CD14-positive monocyte (primary cell): ENCODE results near the gene SH3BP4. TPM values are rescaled to one million over a fixed set of nuclear protein-coding genes. Genes with fewer than 3 reads are reported as not detected.

Experiments used
- DNase-seq, 3 donors: peaks; one replicate each; pipeline ENCODE4 v3.0.0-alpha.2; 2011 to 2022
- H2AFZ ChIP-seq: 2 replicates; pipeline ENCODE4 v1.6.0; 2012; ENCODE audit warnings: mild to moderate bottlenecking, low read depth, low read length, inconsistent platforms; ENCODE audit not compliant: insufficient read depth, poor library complexity, severe bottlenecking
- H3K27ac ChIP-seq, 2 donors: 1 replicate in 1 of 2; 2 replicates in 1 of 2; pipeline ENCODE4 v1.5.1; 2012 to 2013; ENCODE audit warnings: low read length in 2 of 2, control low read depth in 1 of 2, inconsistent platforms in 1 of 2, low read depth in 1 of 2, mild to moderate bottlenecking in 1 of 2
- H3K27me3 ChIP-seq, 2 donors: one replicate each; pipeline versions ENCODE4 v1.6.0 to v1.6.1; 2011 to 2013; ENCODE audit warnings: low read length in 2 of 2; ENCODE audit not compliant: control insufficient read depth in 2 of 2, insufficient read depth in 2 of 2
- H3K36me3 ChIP-seq, 2 donors: replicated peaks in 1 of 2; 1 replicate in 1 of 2; 2 replicates in 1 of 2; pipeline versions ENCODE4 v1.5.1 to v1.6.1; 2012 to 2013; ENCODE audit warnings: low read length in 2 of 2, control low read depth in 1 of 2, inconsistent platforms in 1 of 2, mild to moderate bottlenecking in 1 of 2; ENCODE audit not compliant: insufficient read depth in 2 of 2, control insufficient read depth in 1 of 2
- H3K4me1 ChIP-seq, 2 donors: 1 replicate in 1 of 2; 2 replicates in 1 of 2; pipeline versions ENCODE4 v1.5.1 to v1.6.1; 2012 to 2013; ENCODE audit warnings: low read length in 2 of 2, control low read depth in 1 of 2, inconsistent platforms in 1 of 2, mild to moderate bottlenecking in 1 of 2, moderate library complexity in 1 of 2; ENCODE audit not compliant: insufficient read depth in 2 of 2, control insufficient read depth in 1 of 2
- H3K4me2 ChIP-seq: replicated peaks from 2 replicates; pipeline ENCODE3; 2012; ENCODE audit warnings: low read length, moderate library complexity, mild to moderate bottlenecking; ENCODE audit not compliant: poor library complexity, severe bottlenecking; ENCODE audit errors: extremely low read depth
- H3K4me3 ChIP-seq, 3 experiments: fragments of 200-600 bp in 1 of 3; sonication (generic) in 1 of 3; replicated peaks in 1 of 3; 1 replicate in 2 of 3; 2 replicates in 1 of 3; pipeline ENCODE4 v1.5.1; 2011 to 2013; ENCODE audit warnings: low read length in 3 of 3, mild to moderate bottlenecking in 3 of 3, control low read depth in 2 of 3, low read depth in 2 of 3, inconsistent platforms in 1 of 3, moderate library complexity in 1 of 3
- H3K79me2 ChIP-seq: 2 replicates; pipeline ENCODE4 v1.6.0; 2012; ENCODE audit warnings: mild to moderate bottlenecking, control low read depth, inconsistent platforms, low read length, moderate library complexity; ENCODE audit not compliant: insufficient read depth
- H3K9ac ChIP-seq: 2 replicates; pipeline ENCODE4 v1.6.0; 2017; ENCODE audit warnings: low read length, mild to moderate bottlenecking; ENCODE audit not compliant: insufficient read depth, poor library complexity, severe bottlenecking
- H3K9me3 ChIP-seq, 2 donors: replicated peaks in 1 of 2; 1 replicate in 1 of 2; 2 replicates in 1 of 2; pipeline versions ENCODE4 v1.5.1 to v1.6.1; 2012 to 2013; ENCODE audit warnings: low read length in 2 of 2, control low read depth in 1 of 2; ENCODE audit not compliant: control insufficient read depth in 1 of 2, insufficient read depth in 1 of 2
- H4K20me1 ChIP-seq: 2 replicates; pipeline ENCODE4 v1.6.0; 2012; ENCODE audit warnings: mild to moderate bottlenecking, low read length, control low read depth, moderate library complexity; ENCODE audit not compliant: insufficient read depth
- H3K27ac Mint-ChIP-seq, 7 donors: one replicate each; pipeline ENCODE4 v1.8.0; 2020; ENCODE audit warnings: mild to moderate bottlenecking in 7 of 7, mixed read lengths in 7 of 7, moderate library complexity in 6 of 7, inconsistent platforms in 2 of 7
- H3K27me3 Mint-ChIP-seq, 3 donors: one replicate each; pipeline ENCODE4 v1.8.0; 2021 to 2022; ENCODE audit warnings: low read depth in 3 of 3, mild to moderate bottlenecking in 3 of 3, mixed read lengths in 3 of 3, moderate library complexity in 3 of 3, inconsistent platforms in 1 of 3
- H3K36me3 Mint-ChIP-seq, 2 donors: one replicate each; pipeline ENCODE4 v1.8.0; 2020; ENCODE audit warnings: mixed read lengths in 2 of 2, inconsistent platforms in 1 of 2, mild to moderate bottlenecking in 1 of 2
- H3K4me1 Mint-ChIP-seq: one replicate; pipeline ENCODE4 v1.8.0; 2020; ENCODE audit warnings: mild to moderate bottlenecking, mixed read lengths
- H3K4me3 Mint-ChIP-seq, 2 donors: one replicate each; pipeline ENCODE4 v1.8.0; 2020; ENCODE audit warnings: mild to moderate bottlenecking in 2 of 2, mixed read lengths in 2 of 2, moderate library complexity in 1 of 2
- H3K9me3 Mint-ChIP-seq, 7 donors: one replicate each; pipeline ENCODE4 v1.8.0; 2020 to 2022; ENCODE audit warnings: mixed read lengths in 7 of 7, mild to moderate bottlenecking in 6 of 7, moderate library complexity in 6 of 7, inconsistent platforms in 2 of 7
- CTCF ChIP-seq: fragments of 200-600 bp; IDR thresholded peaks from one replicate; pipeline ENCODE4 v1.8.0; 2022; ENCODE audit warnings: antibody characterized with exemption, mild to moderate bottlenecking
- WGBS: methylation state at CpG from one replicate; pipeline ENCODE4 v1.1.5; 2013; ENCODE audit warnings: missing lambda C conversion rate; ENCODE audit not compliant: insufficient coverage; 5-methylcytosine and 5-hydroxymethylcytosine counted together
- intact Hi-C, 2 donors: fragments of 100-400 bp; cut with micrococcal nuclease; formaldehyde crosslinking; loops; one replicate each; pipeline versions ENCODE4 v1.15.0 to v1.15.1; 2023
- polyA plus RNA-seq, 3 donors: library from polyadenylated mRNA; depleted of rRNA in 1 of 3; unstranded in 2 of 3; stranded (reverse) in 1 of 3; fragments of 300-500 nt in 2 of 3; fragments of >200 nt in 1 of 3; fragmentation: Illumina TruSeq in 2 of 3; gene quantifications; 1 replicate in 2 of 3; 2 replicates in 1 of 3; pipeline ENCODE4 v1.2.3, GENCODE V29; 2012 to 2021

The SH3BP4 gene
- polyA plus RNA-seq, 3 donors = 0.66 to 1.6 (median 1.3) TPM

- Histone ChIP-seq H3K79me2 (no peaks in the 10 kb centered on the region), H2AFZ (no peak overlapping the region), H3K4me2 (no peak overlapping the region), H3K4me3 (no peak overlapping the region), H3K36me3 (no peaks in the 10 kb centered on the region), H3K27ac (no peak overlapping the region), H3K27me3 (no peaks in the 10 kb centered on the region), H3K4me1 (peaks cover 30 to 35% of the 10 kb centered on the region in 2 donors), H3K9ac (no peak overlapping the region), H3K9me3 (peaks cover 0 to 3% of the 10 kb centered on the region in 2 donors), H4K20me1 (no peaks in the 10 kb centered on the region)
- WGBS = 86% methylated on average over 5 of the region's 17 CpGs
- no peak for TF ChIP-seq CTCF
- DNase-seq = no peak
- Mint-ChIP-seq H3K4me1 (peaks cover 43% of the 10 kb centered on the region), H3K27me3 (peaks cover 11 to 13% (median 12%) of the 10 kb centered on the region in 3 donors), H3K9me3 (peaks cover 0 to 6% (median 2%) of the 10 kb centered on the region in 7 donors), H3K4me3 (no peak overlapping the region), H3K27ac (no peak overlapping the region), H3K36me3 (peaks cover 2 to 5% of the 10 kb centered on the region in 2 donors)
- intact Hi-C loops = no loop called here
These were observed 35.3 kb downstream of the SH3BP4 start for GRCh38 chr2:234986876-234987720.

GRCh38 chr2:234987754-234988153, 35.9 kb downstream of the SH3BP4 start:
- H3K9me3 ChIP-seq = peaks cover 0 to 3% of the 10 kb centered on the region in 2 donors
- H3K79me2 ChIP-seq = no peaks in the 10 kb centered on the region
- no peak overlapping the region for H3K27ac Mint-ChIP-seq
- no peaks in the 10 kb centered on the region for H4K20me1 ChIP-seq
- H3K27me3 Mint-ChIP-seq = peaks cover 8 to 11% (median 9%) of the 10 kb centered on the region in 3 donors
- H3K4me1 ChIP-seq = peaks cover 36 to 42% of the 10 kb centered on the region in 2 donors
- intact Hi-C loops = no loop called here
- H3K4me1 Mint-ChIP-seq = peaks cover 50% of the 10 kb centered on the region
- H3K36me3 ChIP-seq = no peaks in the 10 kb centered on the region
- H3K36me3 Mint-ChIP-seq = peaks cover 2 to 5% of the 10 kb centered on the region in 2 donors
- no peak overlapping the region for H3K9ac ChIP-seq
- H3K4me3 Mint-ChIP-seq = no peak overlapping the region
- 98% methylated on average over 7 of the region's 7 CpGs for WGBS
- no peak overlapping the region for H3K27ac ChIP-seq
- DNase-seq = no peak
- no peak for TF ChIP-seq CTCF
- H3K27me3 ChIP-seq = no peaks in the 10 kb centered on the region
- no peak overlapping the region for H3K4me3 ChIP-seq
- no peak overlapping the region for H3K4me2 ChIP-seq
- H3K9me3 Mint-ChIP-seq = peaks cover 0 to 6% (median 2%) of the 10 kb centered on the region in 7 donors
- H2AFZ ChIP-seq = no peak overlapping the region
